Caco-2 (cell line): Measurements from ENCODE around the gene TSPAN33. TPM values are rescaled to one million over a fixed set of nuclear protein-coding genes. Genes with fewer than 3 reads are reported as not detected.

Experiments
- BruUV-seq: library from RNA; stranded (reverse); fragments of 400-500 nt; replicated peaks from 2 replicates; lab custom pipeline; 2021; lab: Mats Ljungman, UMichigan
- CTCF ChIA-PET: fragments of 300-600 bp; sonication (Branson Sonifier 250); formaldehyde crosslinking; loops from one replicate; lab custom pipeline; 2022; ENCODE audit warnings: antibody characterized with exemption; lab: Charles Lee
- POLR2A ChIA-PET: fragments of 300-600 bp; sonication (Branson Sonifier 250); formaldehyde crosslinking; loops from one replicate; lab custom pipeline; 2022; ENCODE audit warnings: antibody characterized with exemption; lab: Charles Lee
- DNase-seq, 2 experiments: peaks; one replicate each; pipeline versions ENCODE4 v3.0.0 to v3.0.0-alpha.2; 2020 to 2022
- H3K27me3 ChIP-seq: replicated peaks from 2 replicates; pipeline ENCODE4 v1.6.0; 2011; ENCODE audit warnings: low read length; ENCODE audit not compliant: control insufficient read depth, insufficient read depth
- H3K36me3 ChIP-seq: 2 replicates; pipeline ENCODE4 v1.5.1; 2011; ENCODE audit warnings: low read length; ENCODE audit not compliant: control insufficient read depth, insufficient read depth
- H3K4me1 ChIP-seq: fragments of 250-450 bp; sonication (Bioruptor Pico); 2 replicates; pipeline ENCODE4 v1.5.1; 2020; ENCODE audit warnings: mild to moderate bottlenecking
- H3K4me3 ChIP-seq: 2 replicates; pipeline ENCODE4 v1.5.1; 2011; ENCODE audit warnings: low read depth, mild to moderate bottlenecking, control low read depth, low read length
- H3K9me3 ChIP-seq: fragments of 250-450 bp; sonication (Bioruptor Pico); 2 replicates; pipeline ENCODE4 v1.5.1; 2020; ENCODE audit warnings: mild to moderate bottlenecking, moderate library complexity
- H3K27ac Mint-ChIP-seq: one replicate; pipeline ENCODE4 v1.8.0; 2022; ENCODE audit warnings: mixed read lengths; ENCODE audit not compliant: unreplicated experiment
- H3K27me3 Mint-ChIP-seq: one replicate; pipeline ENCODE4 v1.8.0; 2022; ENCODE audit warnings: mixed read lengths; ENCODE audit not compliant: insufficient read depth, unreplicated experiment
- H3K36me3 Mint-ChIP-seq: one replicate; pipeline ENCODE4 v1.8.0; 2022; ENCODE audit warnings: mild to moderate bottlenecking, mixed read lengths; ENCODE audit not compliant: insufficient read depth, unreplicated experiment
- H3K4me1 Mint-ChIP-seq: one replicate; pipeline ENCODE4 v1.8.0; 2022; ENCODE audit warnings: low read depth, mixed read lengths; ENCODE audit not compliant: unreplicated experiment
- H3K4me3 Mint-ChIP-seq: one replicate; pipeline ENCODE4 v1.8.0; 2022; ENCODE audit warnings: mild to moderate bottlenecking, moderate library complexity, mixed read lengths; ENCODE audit not compliant: unreplicated experiment
- H3K9me3 Mint-ChIP-seq: one replicate; pipeline ENCODE4 v1.8.0; 2022; ENCODE audit warnings: mixed read lengths; ENCODE audit not compliant: unreplicated experiment
- CTCF ChIP-seq, 2 experiments: fragments of 200-600 bp in 1 of 2; IDR thresholded peaks; 1 replicate in 1 of 2; 2 replicates in 1 of 2; pipeline versions ENCODE4 v1.5.1 to v1.8.0; 2011 to 2022; ENCODE audit warnings: antibody characterized with exemption in 1 of 2, control low read depth in 1 of 2, inconsistent platforms in 1 of 2, low read depth in 1 of 2, low read length in 1 of 2, mild to moderate bottlenecking in 1 of 2, moderate library complexity in 1 of 2; ENCODE audit not compliant: insufficient read depth in 1 of 2, severe bottlenecking in 1 of 2, unreplicated experiment in 1 of 2
- intact Hi-C: fragments of 100-400 bp; cut with micrococcal nuclease; formaldehyde crosslinking; loops from one replicate; pipeline ENCODE4 v1.10.0; 2022; ENCODE audit not compliant: unreplicated experiment
- total RNA-seq: library from RNA; stranded (reverse); gene quantifications from 2 replicates; pipeline ENCODE4 v1.2.3, GENCODE V29; 2022

TSPAN33 gene
- total RNA-seq, 1 experiment from 2014 or later, result 4.5 TPM

- H3K4me1 ChIP-seq, result no peaks in the 10 kb centered on the region
- no peak for TF ChIP-seq CTCF (IDR thresholded peaks at IDR 0.05; ENCODE audit: insufficient read depth in 1 of 2, low read depth in 1 of 2, low read length in 1 of 2, severe bottlenecking in 1 of 2, unreplicated experiment in 1 of 2)
- no peak overlapping the region for H3K27ac Mint-ChIP-seq
- ChIA-PET CTCF (no interaction called here), POLR2A (interaction anchor here (0.7 kb wide), 1 partner anchor 122 kb away, joined by 12 read pairs; the partner anchor contains the start of gene TNPO3)
- H3K9me3 Mint-ChIP-seq, result no peaks in the 10 kb centered on the region
- no peak overlapping the region for H3K4me3 ChIP-seq
- DNase-seq, result no peak
- no peaks in the 10 kb centered on the region for H3K4me1 Mint-ChIP-seq
- H3K27me3 Mint-ChIP-seq, result peaks cover 2% of the 10 kb centered on the region
- H3K4me3 Mint-ChIP-seq, result no peak overlapping the region
- intact Hi-C loops, result no loop called here
- H3K36me3 ChIP-seq, result no peaks in the 10 kb centered on the region
- no peaks in the 10 kb centered on the region for H3K27me3 ChIP-seq
- H3K9me3 ChIP-seq, result peaks cover 6% of the 10 kb centered on the region
- H3K36me3 Mint-ChIP-seq, result no peaks in the 10 kb centered on the region
- BruUV-seq, result no TSS peak
Observed at GRCh38 chr7:129176916-129177710, 32.6 kb downstream of the TSPAN33 start.

GRCh38 chr7:129184981-129185670 is 40.6 kb downstream of the TSPAN33 start:
- H3K27me3 ChIP-seq, result no peaks in the 10 kb centered on the region
- H3K4me1 ChIP-seq, result peaks cover 21% of the 10 kb centered on the region
- ChIA-PET CTCF (no interaction called here), POLR2A (no interaction called here)
- H3K36me3 ChIP-seq, result no peaks in the 10 kb centered on the region
- TF ChIP-seq CTCF (IDR thresholded peaks at IDR 0.05; ENCODE audit: insufficient read depth in 1 of 2, low read depth in 1 of 2, low read length in 1 of 2, severe bottlenecking in 1 of 2, unreplicated experiment in 1 of 2), result no peak
- Mint-ChIP-seq H3K4me1 (peaks cover 21% of the 10 kb centered on the region), H3K4me3 (no peak overlapping the region), H3K36me3 (peaks cover 6% of the 10 kb centered on the region), H3K9me3 (no peaks in the 10 kb centered on the region), H3K27ac (no peak overlapping the region), H3K27me3 (peaks cover 2% of the 10 kb centered on the region)
- intact Hi-C loops, result no loop called here
- no peak for DNase-seq
- H3K4me3 ChIP-seq, result no peak overlapping the region
- no TSS peak for BruUV-seq
- no peaks in the 10 kb centered on the region for H3K9me3 ChIP-seq

GRCh38 chr7:129186749-129187260 is 42.3 kb downstream of the TSPAN33 start:
- BruUV-seq, result no TSS peak
- Histone ChIP-seq H3K36me3 (no peaks in the 10 kb centered on the region), H3K4me3 (no peak overlapping the region), H3K4me1 (peaks cover 24% of the 10 kb centered on the region), H3K9me3 (no peaks in the 10 kb centered on the region), H3K27me3 (no peaks in the 10 kb centered on the region)
- H3K4me3 Mint-ChIP-seq, result no peak overlapping the region
- peaks cover 6% of the 10 kb centered on the region for H3K36me3 Mint-ChIP-seq
- no peak for TF ChIP-seq CTCF (IDR thresholded peaks at IDR 0.05; ENCODE audit: insufficient read depth in 1 of 2, low read depth in 1 of 2, low read length in 1 of 2, severe bottlenecking in 1 of 2, unreplicated experiment in 1 of 2)
- no peak for DNase-seq
- ChIA-PET CTCF (interaction anchor here (0.6 kb wide), 1 partner anchor 23 kb away, joined by 4 read pairs; no protein-coding TSS in a partner anchor), POLR2A (no interaction called here)
- no peak overlapping the region for H3K27ac Mint-ChIP-seq
- intact Hi-C loops, result no loop called here
- peaks cover 21% of the 10 kb centered on the region for H3K4me1 Mint-ChIP-seq
- H3K27me3 Mint-ChIP-seq, result no peaks in the 10 kb centered on the region
- H3K9me3 Mint-ChIP-seq, result no peaks in the 10 kb centered on the region
